K562 (cell line): Measurements from ENCODE around the gene ATP6V1F. TPM values are rescaled to one million over a fixed set of nuclear protein-coding genes. Genes with fewer than 3 reads are reported as not detected.
A peak's percentile ranks its signal among the peaks of the same experiment; 100 is the strongest.

Experiments
- ARID4B ChIP-seq: sonication (generic); formaldehyde crosslinking; IDR thresholded peaks from 2 replicates; pipeline ENCODE4 v1.8.0; 2022; ENCODE audit warnings: mild to moderate bottlenecking, missing genetic modification reagents
- CBX1 ChIP-seq: sonication (generic); IDR thresholded peaks from 2 replicates; pipeline ENCODE4 v1.6.1; 2016; ENCODE audit warnings: antibody characterized with exemption, low read depth, mild to moderate bottlenecking
- CXXC5 ChIP-seq: fragments of 250-450 bp; sonication (Bioruptor Pico); IDR thresholded peaks from 2 replicates; pipeline ENCODE4 v1.8.0; 2022; ENCODE audit warnings: inconsistent platforms, mild to moderate bottlenecking, moderate library complexity
- DACH1 ChIP-seq: fragments of 450-650 bp; IDR thresholded peaks from 2 replicates; pipeline ENCODE4 v1.6.1; 2018; ENCODE audit not compliant: partially characterized antibody
- DPF2 ChIP-seq: fragments of 450-650 bp; IDR thresholded peaks from 2 replicates; pipeline ENCODE4 v1.6.1; 2016
- E2F6 ChIP-seq, 2 experiments: IDR thresholded peaks; 2 replicates each; pipeline ENCODE4 v1.6.1; 2011; ENCODE audit warnings: borderline replicate concordance in 1 of 2, control low read depth in 1 of 2, low read depth in 1 of 2, low read length in 1 of 2, mild to moderate bottlenecking in 1 of 2, mixed read lengths in 1 of 2, moderate library complexity in 1 of 2; ENCODE audit not compliant: insufficient read depth in 1 of 2, insufficient read length in 1 of 2, poor library complexity in 1 of 2, severe bottlenecking in 1 of 2; ENCODE audit errors: extremely low read depth in 1 of 2
- GATAD2A ChIP-seq: fragments of 450-650 bp; IDR thresholded peaks from 2 replicates; pipeline ENCODE4 v1.6.1; 2017
- KAT8 ChIP-seq: fragments of 450-650 bp; IDR thresholded peaks from 2 replicates; pipeline ENCODE4 v1.6.1; 2016; ENCODE audit warnings: low read depth, mild to moderate bottlenecking
- MCM2 ChIP-seq: fragments of 450-650 bp; IDR thresholded peaks from 2 replicates; pipeline ENCODE4 v1.6.1; 2017; ENCODE audit warnings: low read depth, mild to moderate bottlenecking
- MYBL2 ChIP-seq, 2 experiments: fragments of 450-650 bp in 1 of 2; sonication (generic) in 1 of 2; formaldehyde crosslinking in 1 of 2; IDR thresholded peaks; 2 replicates each; pipeline versions ENCODE4 v1.6.1 to v1.8.1; 2017 to 2022; ENCODE audit warnings: borderline replicate concordance in 1 of 2, inconsistent platforms in 1 of 2, low read depth in 1 of 2, mild to moderate bottlenecking in 1 of 2, missing genetic modification reagents in 1 of 2, moderate library complexity in 1 of 2
- YY1 ChIP-seq, 3 experiments: IDR thresholded peaks; 2 replicates each; pipeline ENCODE4 v1.6.1; 2011; ENCODE audit warnings: low read length in 2 of 3, mild to moderate bottlenecking in 2 of 3, moderate library complexity in 2 of 3, borderline replicate concordance in 1 of 3, control low read depth in 1 of 3, low read depth in 1 of 3; ENCODE audit not compliant: insufficient read depth in 3 of 3, insufficient replicate concordance in 2 of 3, control insufficient read depth in 1 of 3, insufficient read length in 1 of 3; ENCODE audit errors: extremely low read depth in 1 of 3
- ZEB2 ChIP-seq: fragments of 450-650 bp; IDR thresholded peaks from 2 replicates; pipeline ENCODE4 v1.6.1; 2016
- ZNF395 ChIP-seq: fragments of 200-800 bp; sonication (Bioruptor generic); IDR thresholded peaks from 2 replicates; pipeline ENCODE4 v1.6.1; 2017; ENCODE audit warnings: missing genetic modification characterization, missing compliant biosample characterization
- polyA plus RNA-seq, 8 experiments: library from polyadenylated mRNA; depleted of rRNA in 4 of 8; stranded (reverse) in 5 of 8; unstranded in 3 of 8; fragments of >200 nt; fragmentation: Nextera tagmentation in 2 of 8; fragmentation: Illumina TruSeq in 1 of 8; extraction: Ambion mirVana in 2 of 8; extraction: Trizol in 1 of 8; gene quantifications; 2 replicates each; pipeline versions ENCODE4 v1.2.1 to v1.2.3, GENCODE V29; 2011 to 2014; ENCODE audit warnings: inconsistent platforms in 1 of 8, missing spikeins in 1 of 8
- total RNA-seq, 7 experiments: library from RNA; depleted of rRNA in 6 of 7; stranded (reverse); fragments of >200 nt in 6 of 7; fragmentation: Illumina TruSeq in 2 of 7; extraction: Trizol in 2 of 7; gene quantifications; 2 replicates each; pipeline versions ENCODE4 v1.2.1 to v1.2.3, GENCODE V29; 2011 to 2021; ENCODE audit warnings: low replicate concordance in 1 of 7
- TF ChIP-seq, protein P1 (sequence below), 3 experiments: IDR thresholded peaks in 2 of 3; conservative IDR thresholded peaks in 1 of 3; 2 replicates each; pipeline ENCODE4 v1.5.1; 2011 to 2012; ENCODE audit warnings: low read length in 3 of 3, mild to moderate bottlenecking in 3 of 3, control low read depth in 2 of 3, improper control_type of control experiment in 1 of 3, inconsistent platforms in 1 of 3, low read depth in 1 of 3, mixed read lengths in 1 of 3, moderate library complexity in 1 of 3; ENCODE audit not compliant: insufficient read depth in 2 of 3

ATP6V1F gene
- total and polyA plus RNA-seq, 9 of the 15 experiments (the other 6 are each of a cell fraction or from before 2014, with no cell fraction given), result 206 to 1,123 (median 542) TPM

DNA sequence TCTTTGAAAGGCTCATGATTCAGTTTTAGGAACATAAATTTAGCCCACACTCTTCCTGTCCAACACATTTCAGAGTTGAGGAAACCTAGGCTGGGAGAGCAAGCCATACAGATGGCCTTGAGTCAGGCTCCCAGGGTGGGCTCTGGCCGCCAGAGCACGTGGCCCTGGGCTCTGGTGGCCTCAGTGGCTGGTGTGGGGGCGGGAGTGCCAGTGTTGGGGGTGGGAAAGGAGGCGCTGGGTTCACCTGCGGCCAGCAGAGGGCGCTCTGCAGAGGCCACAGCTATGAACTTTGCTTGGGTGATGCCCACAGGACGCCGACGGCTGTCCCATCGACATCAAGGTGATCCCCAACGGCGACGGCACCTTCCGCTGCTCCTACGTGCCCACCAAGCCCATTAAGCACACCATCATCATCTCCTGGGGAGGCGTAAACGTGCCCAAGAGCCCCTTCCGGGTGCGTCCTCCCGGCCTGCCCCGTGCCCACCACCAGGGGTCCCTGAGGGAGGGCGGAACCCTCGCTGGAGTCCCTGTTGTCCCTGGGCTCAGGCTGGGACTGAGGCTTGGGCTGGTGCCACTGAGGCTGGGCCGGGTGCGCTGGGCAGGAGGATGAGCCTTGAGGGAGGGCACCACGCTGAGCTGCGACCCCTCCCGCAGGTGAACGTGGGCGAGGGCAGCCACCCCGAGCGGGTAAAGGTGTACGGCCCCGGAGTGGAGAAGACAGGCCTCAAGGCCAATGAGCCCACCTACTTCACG lies 20.6 kb upstream of the ATP6V1F start (continued):
- TF ChIP-seq MCM2 (no peak), ARID4B (CRISPR knock-in tag) (peak; percentile 55; the same call in 1 of the 2 replicates), DPF2 (0 out of 2 replicates have a peak, but pooled peaks have one; percentile 8), YY1 (IDR thresholded peaks at IDR 0.05; ENCODE audit: borderline replicate concordance in 1 of 3, control insufficient read depth in 1 of 3, extremely low read depth in 1 of 3, insufficient read depth in 3 of 3, insufficient read length in 1 of 3, insufficient replicate concordance in 2 of 3, low read depth in 1 of 3, low read length in 2 of 3) (peak in 1 of 3 experiments; percentile 14), E2F6 (IDR thresholded peaks at IDR 0.05; ENCODE audit: borderline replicate concordance in 1 of 2, extremely low read depth in 1 of 2, insufficient read depth in 1 of 2, insufficient read length in 1 of 2, low read depth in 1 of 2, low read length in 1 of 2, poor library complexity in 1 of 2, severe bottlenecking in 1 of 2) (peak in 1 of 2 experiments; percentile 30), CXXC5 (no peak), DACH1 (no peak), MYBL2 (IDR thresholded peaks at IDR 0.05; ENCODE audit: low read depth) (no peak), MYBL2 (CRISPR knock-in tag; IDR thresholded peaks at IDR 0.05; ENCODE audit: borderline replicate concordance) (peak; percentile 21; the same call in 1 of the 2 replicates), ZNF395 (no peak), ZEB2 (no peak), KAT8 (no peak), GATAD2A (0 out of 2 replicates have a peak, but pooled peaks have one; percentile 26), CBX1 (0 out of 2 replicates have a peak, but pooled peaks have one; percentile 40)
- TF ChIP-seq, protein P1, sequence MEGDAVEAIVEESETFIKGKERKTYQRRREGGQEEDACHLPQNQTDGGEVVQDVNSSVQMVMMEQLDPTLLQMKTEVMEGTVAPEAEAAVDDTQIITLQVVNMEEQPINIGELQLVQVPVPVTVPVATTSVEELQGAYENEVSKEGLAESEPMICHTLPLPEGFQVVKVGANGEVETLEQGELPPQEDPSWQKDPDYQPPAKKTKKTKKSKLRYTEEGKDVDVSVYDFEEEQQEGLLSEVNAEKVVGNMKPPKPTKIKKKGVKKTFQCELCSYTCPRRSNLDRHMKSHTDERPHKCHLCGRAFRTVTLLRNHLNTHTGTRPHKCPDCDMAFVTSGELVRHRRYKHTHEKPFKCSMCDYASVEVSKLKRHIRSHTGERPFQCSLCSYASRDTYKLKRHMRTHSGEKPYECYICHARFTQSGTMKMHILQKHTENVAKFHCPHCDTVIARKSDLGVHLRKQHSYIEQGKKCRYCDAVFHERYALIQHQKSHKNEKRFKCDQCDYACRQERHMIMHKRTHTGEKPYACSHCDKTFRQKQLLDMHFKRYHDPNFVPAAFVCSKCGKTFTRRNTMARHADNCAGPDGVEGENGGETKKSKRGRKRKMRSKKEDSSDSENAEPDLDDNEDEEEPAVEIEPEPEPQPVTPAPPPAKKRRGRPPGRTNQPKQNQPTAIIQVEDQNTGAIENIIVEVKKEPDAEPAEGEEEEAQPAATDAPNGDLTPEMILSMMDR (IDR thresholded peaks at IDR 0.05 in 2 of 3, conservative IDR thresholded peaks at IDR 0.05 in 1 of 3; ENCODE audit: insufficient read depth in 2 of 3, low read depth in 1 of 3, low read length in 3 of 3), result peak; percentile 65 to 85 (median 79)
